HepG2 (cell line): ENCODE measurements around the gene SRSF3. TPM values are rescaled to one million over a fixed set of nuclear protein-coding genes. Genes with fewer than 3 reads are reported as not detected.

Experiments used
- E2F5 ChIP-seq: sonication (generic); formaldehyde crosslinking; conservative IDR thresholded peaks from 2 replicates; pipeline ENCODE4 v1.4.0; 2020; ENCODE audit warnings: missing genetic modification reagents
- ETV5 ChIP-seq: IDR thresholded peaks from 2 replicates; pipeline ENCODE4 v1.6.1; 2018; ENCODE audit warnings: missing biosample characterization, missing genetic modification reagents, inconsistent platforms, borderline replicate concordance
- HDAC6 ChIP-seq: fragments of 200-600 bp; sonication (generic); IDR thresholded peaks from 2 replicates; pipeline ENCODE4 v1.7.0; 2017; ENCODE audit warnings: mild to moderate bottlenecking, antibody characterized with exemption, low read length, low read depth
- HES4 ChIP-seq: sonication (generic); formaldehyde crosslinking; IDR thresholded peaks from 2 replicates; pipeline ENCODE4 v1.9.0; 2021; ENCODE audit warnings: mild to moderate bottlenecking, missing genetic modification reagents, borderline replicate concordance
- HNRNPH1 ChIP-seq: fragments of 200-400 bp; formaldehyde crosslinking; optimal IDR thresholded peaks from 2 replicates; pipeline ENCODE3; 2017; ENCODE audit warnings: mild to moderate bottlenecking, low read depth, low read length
- IKZF5 ChIP-seq: IDR thresholded peaks from 2 replicates; pipeline ENCODE4 v1.6.1; 2018; ENCODE audit warnings: missing genetic modification reagents, mild to moderate bottlenecking, missing compliant biosample characterization
- MAFK ChIP-seq, 2 experiments: IDR thresholded peaks in 1 of 2; conservative IDR thresholded peaks in 1 of 2; 2 replicates each; pipeline ENCODE4 v1.6.1; 2011; ENCODE audit warnings: improper control_type of control experiment in 2 of 2, low read length in 2 of 2
- NFKBIZ ChIP-seq: IDR thresholded peaks from 2 replicates; pipeline ENCODE4 v1.6.1; 2018; ENCODE audit warnings: missing genetic modification reagents, missing compliant biosample characterization
- PRDM10 ChIP-seq: sonication (generic); formaldehyde crosslinking; IDR thresholded peaks from 2 replicates; pipeline ENCODE4 v1.4.0; 2020; ENCODE audit warnings: low read depth, missing genetic modification reagents
- RAD51 ChIP-seq: fragments of 450-650 bp; IDR thresholded peaks from 2 replicates; pipeline ENCODE4 v1.6.1; 2016; ENCODE audit warnings: borderline replicate concordance
- SRF ChIP-seq: IDR thresholded peaks from 2 replicates; pipeline ENCODE4 v1.6.1; 2011; ENCODE audit warnings: mild to moderate bottlenecking, low read depth, low read length, moderate library complexity
- SYNCRIP ChIP-seq: fragments of 200-400 bp; formaldehyde crosslinking; IDR thresholded peaks from 2 replicates; pipeline ENCODE4 v1.6.1; 2018; ENCODE audit warnings: mild to moderate bottlenecking, low read depth, low read length; ENCODE audit not compliant: insufficient read depth
- TOPORS ChIP-seq: sonication (generic); formaldehyde crosslinking; IDR thresholded peaks from 2 replicates; pipeline ENCODE4 v1.8.0; 2023; ENCODE audit warnings: mild to moderate bottlenecking, missing genetic modification reagents
- ZFP36L2 ChIP-seq: sonication (generic); formaldehyde crosslinking; IDR thresholded peaks from 2 replicates; pipeline ENCODE4 v1.4.0; 2020; ENCODE audit warnings: missing genetic modification reagents
- ZNF501 ChIP-seq: sonication (generic); formaldehyde crosslinking; IDR thresholded peaks from 2 replicates; pipeline ENCODE4 v1.5.1; 2020; ENCODE audit warnings: mild to moderate bottlenecking, moderate library complexity, missing genetic modification reagents
- ZNF687 ChIP-seq: sonication (generic); formaldehyde crosslinking; IDR thresholded peaks from 2 replicates; pipeline ENCODE4 v1.5.1; 2020; ENCODE audit warnings: mild to moderate bottlenecking, missing genetic modification reagents, moderate library complexity
- ZNF770 ChIP-seq: sonication (generic); formaldehyde crosslinking; IDR thresholded peaks from 2 replicates; pipeline ENCODE4 v1.5.0; 2020; ENCODE audit warnings: mild to moderate bottlenecking, missing genetic modification reagents
- ZNF780A ChIP-seq: sonication (generic); formaldehyde crosslinking; IDR thresholded peaks from 2 replicates; pipeline ENCODE4 v1.8.0; 2022; ENCODE audit warnings: mild to moderate bottlenecking, missing genetic modification reagents, moderate library complexity
- polyA plus RNA-seq, 8 experiments: library from polyadenylated mRNA; depleted of rRNA in 3 of 8; stranded (reverse) in 7 of 8; unstranded in 1 of 8; fragments of >200 nt; fragmentation: Illumina TruSeq in 4 of 8; extraction: Trizol in 4 of 8; gene quantifications; 2 replicates each; pipeline versions ENCODE4 v1.2.1 to v1.2.3, GENCODE V29; 2011 to 2016; ENCODE audit warnings: low read depth in 4 of 8, missing spikeins in 1 of 8, mixed read lengths in 1 of 8; ENCODE audit not compliant: insufficient read depth in 1 of 8
- total RNA-seq, 5 experiments: library from RNA; depleted of rRNA; stranded (reverse); fragments of >200 nt; fragmentation: Illumina TruSeq; extraction: Trizol; gene quantifications; 2 replicates each; pipeline ENCODE4 v1.2.3, GENCODE V29; 2016; ENCODE audit warnings: low read depth in 1 of 5

Gene SRSF3
- total and polyA plus RNA-seq, 2 of the 13 experiments (the other 11 are each of a cell fraction or from before 2014, with no cell fraction given), result 206 to 684 TPM

- peak; percentile 56; the same call in 1 of the 2 replicates for TF ChIP-seq ZNF501 (CRISPR knock-in tag)
- TF ChIP-seq SYNCRIP, result no peak
- no peak for TF ChIP-seq E2F5 (CRISPR knock-in tag)
- TF ChIP-seq ETV5, result peak; percentile 12; the same call in 1 of the 2 replicates
- 0 out of 2 replicates have a peak, but pooled peaks have one; percentile 30 for TF ChIP-seq NFKBIZ
- no peak for TF ChIP-seq SRF
- TF ChIP-seq HES4 (CRISPR knock-in tag), result no peak
- TF ChIP-seq ZFP36L2 (CRISPR knock-in tag), result no peak
- TF ChIP-seq ZNF770, result peak; percentile 88
- no peak for TF ChIP-seq TOPORS (CRISPR knock-in tag)
- peak in 1 of 2 experiments; percentile 5; a peak in 1 of 4 replicates for TF ChIP-seq MAFK (conservative IDR thresholded peaks at IDR 0.05 in 1 of 2, IDR thresholded peaks at IDR 0.05 in 1 of 2; ENCODE audit: low read length in 2 of 2)
- no peak for TF ChIP-seq ZNF780A (CRISPR knock-in tag)
- peak; percentile 55 for TF ChIP-seq ZNF687
- TF ChIP-seq PRDM10 (CRISPR knock-in tag), result no peak
- no peak for TF ChIP-seq HNRNPH1
- TF ChIP-seq IKZF5 (CRISPR knock-in tag), result peak; percentile 46; the same call in 1 of the 2 replicates
- TF ChIP-seq RAD51, result no peak
- TF ChIP-seq HDAC6, result no peak
Measured at GRCh38 chr6:36633915-36634314, 39.8 kb downstream of the SRSF3 start (continued).
